PC-3 (cell line): Measurements from ENCODE around the gene NRCAM. TPM values are rescaled to one million over a fixed set of nuclear protein-coding genes. Genes with fewer than 3 reads are reported as not detected.
A peak's percentile ranks its signal among the peaks of the same experiment; 100 is the strongest.

Experiments used
- ATAC-seq: fragments of 200-7000 bp; cut with Tn5 transposase; 2 replicates; pipeline ENCODE4 v1.9.1; 2020; ENCODE audit warnings: mild to moderate bottlenecking, moderate library complexity
- BruUV-seq: library from RNA; stranded (reverse); fragments of 400-500 nt; replicated peaks from 2 replicates; lab custom pipeline; 2021; lab: Mats Ljungman, UMichigan
- CTCF ChIA-PET: fragments of 300-600 bp; sonication (Branson Sonifier 250); formaldehyde crosslinking; loops from one replicate; lab custom pipeline; 2022; ENCODE audit warnings: antibody characterized with exemption; lab: Charles Lee
- POLR2A ChIA-PET: fragments of 300-600 bp; sonication (Branson Sonifier 250); formaldehyde crosslinking; loops from one replicate; lab custom pipeline; 2022; ENCODE audit warnings: antibody characterized with exemption; ENCODE audit not compliant: unreplicated experiment; lab: Charles Lee
- DNase-seq: peaks from one replicate; pipeline ENCODE4 v3.0.0-alpha.2; 2015
- H2AFZ ChIP-seq: fragments of 300-600 bp; sonication (generic); 2 replicates; pipeline ENCODE4 v1.6.0; 2016; ENCODE audit warnings: antibody characterized with exemption, low read length
- H3F3A ChIP-seq: fragments of 300-600 bp; sonication (generic); one replicate; pipeline ENCODE4 v1.6.0; 2017; ENCODE audit warnings: antibody characterized with exemption, low read length, control low read depth, mild to moderate bottlenecking; ENCODE audit not compliant: unreplicated experiment
- H3K27ac ChIP-seq: fragments of 300-600 bp; sonication (generic); 2 replicates; pipeline ENCODE4 v1.5.1; 2016; ENCODE audit warnings: mild to moderate bottlenecking, low read length
- H3K27me3 ChIP-seq: fragments of 300-600 bp; sonication (generic); 2 replicates; pipeline ENCODE4 v1.6.1; 2016; ENCODE audit warnings: low read length, mixed read lengths
- H3K36me3 ChIP-seq: fragments of 300-600 bp; sonication (generic); 2 replicates; pipeline ENCODE4 v1.6.1; 2016; ENCODE audit warnings: low read depth, mixed run types, low read length, mixed read lengths
- H3K4me1 ChIP-seq: fragments of 300-600 bp; sonication (generic); 2 replicates; pipeline ENCODE4 v1.5.1; 2016; ENCODE audit warnings: low read length; ENCODE audit not compliant: insufficient read depth
- H3K4me2 ChIP-seq: fragments of 300-600 bp; sonication (generic); 2 replicates; pipeline ENCODE4 v1.6.0; 2016; ENCODE audit warnings: low read length
- H3K4me3 ChIP-seq: fragments of 300-600 bp; sonication (generic); 2 replicates; pipeline ENCODE4 v1.5.1; 2016; ENCODE audit warnings: mild to moderate bottlenecking, low read length, mixed read lengths
- H3K79me2 ChIP-seq: fragments of 300-600 bp; sonication (generic); 2 replicates; pipeline ENCODE4 v1.6.1; 2017; ENCODE audit warnings: low read length, mixed read lengths
- H3K9ac ChIP-seq: fragments of 300-600 bp; sonication (generic); 2 replicates; pipeline ENCODE4 v1.6.0; 2016; ENCODE audit warnings: mild to moderate bottlenecking, low read length
- H3K9me2 ChIP-seq: fragments of 300-600 bp; sonication (generic); replicated peaks from 2 replicates; pipeline ENCODE4 v1.6.1; 2016; ENCODE audit warnings: mixed run types, low read length, mixed read lengths
- H3K9me3 ChIP-seq: fragments of 300-600 bp; sonication (generic); 2 replicates; pipeline ENCODE4 v1.6.1; 2016; ENCODE audit warnings: low read length, mixed read lengths
- H4K20me1 ChIP-seq: fragments of 300-600 bp; sonication (generic); 2 replicates; pipeline ENCODE4 v1.6.1; 2016; ENCODE audit warnings: low read length, mixed read lengths
- EZH2 ChIP-seq: fragments of 300-600 bp; sonication (generic); IDR thresholded peaks from one replicate; pipeline ENCODE4 v1.6.1; 2017; ENCODE audit warnings: antibody characterized with exemption, mild to moderate bottlenecking, low read length; ENCODE audit not compliant: unreplicated experiment
- EZH2phosphoT487 ChIP-seq: fragments of 300-600 bp; sonication (generic); IDR thresholded peaks from 2 replicates; pipeline ENCODE4 v1.6.1; 2018; ENCODE audit warnings: mild to moderate bottlenecking, antibody characterized with exemption, low read length, borderline replicate concordance
- intact Hi-C: fragments of 100-400 bp; cut with micrococcal nuclease; formaldehyde crosslinking; loops from 2 replicates; pipeline ENCODE4 v1.9.0; 2023
- total RNA-seq: library from RNA; depleted of rRNA; stranded (reverse); fragments of >200 nt; gene quantifications from 2 replicates; pipeline ENCODE4 v1.2.3, GENCODE V29; 2014
- TF ChIP-seq, protein P1 (sequence below): fragments of 300-600 bp; sonication (generic); conservative IDR thresholded peaks from 2 replicates; pipeline ENCODE4 v1.5.1; 2017; ENCODE audit warnings: antibody characterized with exemption, low read depth, mild to moderate bottlenecking, low read length

The NRCAM gene
- total RNA-seq, 1 experiment from 2014 or later, result not detected

DNA sequence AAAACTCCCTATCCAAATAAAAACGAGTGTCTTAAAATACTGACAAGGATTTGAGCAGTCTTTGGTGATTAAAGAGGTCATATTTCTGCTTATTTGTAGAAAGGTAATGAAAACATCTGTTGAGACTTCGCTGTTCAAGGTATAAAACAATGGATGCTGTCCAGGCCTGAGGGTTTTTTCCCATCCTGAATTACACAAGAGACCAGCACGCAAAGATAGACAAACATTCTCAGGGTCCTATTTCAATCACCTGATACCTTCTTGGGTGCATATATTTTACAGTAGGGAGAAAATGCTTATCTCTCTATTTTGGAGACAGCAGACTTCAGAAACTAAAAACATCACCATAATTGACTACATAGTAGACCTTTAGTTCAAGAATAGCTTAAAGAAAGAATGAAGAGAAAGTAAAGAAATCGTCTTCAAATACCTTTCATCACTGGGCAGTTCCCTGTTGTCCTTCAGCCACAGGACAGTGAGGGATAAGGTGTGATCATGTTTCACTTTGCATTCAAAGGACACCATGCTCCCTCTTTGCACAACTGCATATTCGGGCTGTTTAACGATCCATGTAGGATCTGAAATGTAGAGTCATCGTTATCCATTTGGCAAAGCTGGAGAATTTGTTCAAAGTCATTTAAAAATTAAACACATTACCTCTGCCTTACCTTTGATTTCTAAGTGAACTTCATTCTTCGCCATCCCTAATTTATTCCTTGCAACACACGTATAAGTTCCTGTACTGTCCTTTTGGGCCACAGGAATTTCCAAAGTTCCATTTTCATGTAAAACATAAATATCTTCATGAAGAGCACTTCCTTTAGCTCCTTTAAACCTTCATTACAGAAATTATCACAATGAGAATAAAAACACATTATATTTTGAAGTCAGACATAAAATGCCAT is 262.4 kb downstream of the NRCAM start:
- no TSS peak for BruUV-seq
- peak overlapping the region; percentile 24; the same call in 1 of the 2 replicates for H3K4me2 ChIP-seq
- POLR2A ChIA-PET, result no interaction called here

DNA sequence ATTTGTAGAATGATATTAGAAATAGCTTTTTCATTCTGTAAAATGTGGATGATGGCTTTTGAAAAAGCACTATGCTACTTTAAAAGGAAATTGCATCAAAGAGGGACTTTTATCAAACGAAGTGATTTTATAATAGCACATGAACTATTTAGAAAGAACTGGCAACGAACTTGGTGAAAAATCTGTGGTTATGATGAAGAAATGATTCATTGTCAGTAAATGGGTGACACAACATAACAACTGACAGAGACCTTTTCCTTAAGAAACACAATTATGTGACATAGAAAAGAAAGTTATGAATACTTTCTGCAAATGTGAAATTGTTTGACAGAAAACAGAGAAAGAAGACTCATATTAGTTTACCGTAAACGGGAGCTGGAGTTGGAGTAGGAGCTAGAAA is 265.3 kb downstream of the NRCAM start:
- intact Hi-C loops, result no loop called here
- no peak for ATAC-seq
- Histone ChIP-seq H3K27me3 (no peaks in the 10 kb centered on the region), H3K4me1 (peaks cover 19% of the 10 kb centered on the region; the same call in 1 of the 2 replicates), H3K27ac (no peak overlapping the region), H2AFZ (no peak overlapping the region), H3K36me3 (no peaks in the 10 kb centered on the region), H3K9me2 (no peaks in the 10 kb centered on the region), H3K9me3 (no peaks in the 10 kb centered on the region), H3F3A (no peaks in the 10 kb centered on the region), H4K20me1 (no peaks in the 10 kb centered on the region), H3K79me2 (no peaks in the 10 kb centered on the region), H3K4me2 (no peak overlapping the region), H3K4me3 (no peak overlapping the region), H3K9ac (no peak overlapping the region)
- no TSS peak for BruUV-seq
- ChIA-PET POLR2A (interaction anchor here (0.6 kb wide), 1 partner anchor 190 kb away, joined by 4 read pairs; no protein-coding TSS in a partner anchor), CTCF (no interaction called here)
- no peak for TF ChIP-seq EZH2phosphoT487
- TF ChIP-seq, protein P1, sequence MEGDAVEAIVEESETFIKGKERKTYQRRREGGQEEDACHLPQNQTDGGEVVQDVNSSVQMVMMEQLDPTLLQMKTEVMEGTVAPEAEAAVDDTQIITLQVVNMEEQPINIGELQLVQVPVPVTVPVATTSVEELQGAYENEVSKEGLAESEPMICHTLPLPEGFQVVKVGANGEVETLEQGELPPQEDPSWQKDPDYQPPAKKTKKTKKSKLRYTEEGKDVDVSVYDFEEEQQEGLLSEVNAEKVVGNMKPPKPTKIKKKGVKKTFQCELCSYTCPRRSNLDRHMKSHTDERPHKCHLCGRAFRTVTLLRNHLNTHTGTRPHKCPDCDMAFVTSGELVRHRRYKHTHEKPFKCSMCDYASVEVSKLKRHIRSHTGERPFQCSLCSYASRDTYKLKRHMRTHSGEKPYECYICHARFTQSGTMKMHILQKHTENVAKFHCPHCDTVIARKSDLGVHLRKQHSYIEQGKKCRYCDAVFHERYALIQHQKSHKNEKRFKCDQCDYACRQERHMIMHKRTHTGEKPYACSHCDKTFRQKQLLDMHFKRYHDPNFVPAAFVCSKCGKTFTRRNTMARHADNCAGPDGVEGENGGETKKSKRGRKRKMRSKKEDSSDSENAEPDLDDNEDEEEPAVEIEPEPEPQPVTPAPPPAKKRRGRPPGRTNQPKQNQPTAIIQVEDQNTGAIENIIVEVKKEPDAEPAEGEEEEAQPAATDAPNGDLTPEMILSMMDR, result no peak
- peak; percentile 40 for DNase-seq

More for the DNA sequence above, 262.4 kb downstream of the NRCAM start:
- Histone ChIP-seq H3F3A (no peaks in the 10 kb centered on the region), H3K9me3 (no peaks in the 10 kb centered on the region), H3K36me3 (no peaks in the 10 kb centered on the region), H3K4me3 (no peak overlapping the region), H4K20me1 (no peaks in the 10 kb centered on the region), H2AFZ (0 out of 2 replicates have a peak overlapping the region, but pooled peaks have one; percentile 29), H3K27me3 (no peaks in the 10 kb centered on the region), H3K9me2 (no peaks in the 10 kb centered on the region), H3K27ac (peak overlapping the region; percentile 52), H3K4me1 (peaks cover 19% of the 10 kb centered on the region; the same call in 1 of the 2 replicates), H3K79me2 (no peaks in the 10 kb centered on the region), H3K9ac (no peak overlapping the region)
- intact Hi-C loops, result no loop called here
- ATAC-seq, result no peak
- peak; percentile 39 for DNase-seq
- TF ChIP-seq, protein P1, result no peak
- TF ChIP-seq EZH2phosphoT487 (no peak), EZH2 (no peak)
- CTCF ChIA-PET, result no interaction called here
